ENCODE results near the gene PRR23E.

The PRR23E gene

GRCh38 chr3:127197300-127198189, 4.6 kb downstream of the PRR23E start:
- no peak for DNase-seq
- no peaks in the 10 kb centered on the region for H3K36me3 ChIP-seq (ENCODE audit: control insufficient read depth in 1 of 2, insufficient read depth in 2 of 2, low read depth in 1 of 2, low read length in 2 of 2)
- no peak overlapping the region for H3K23ac ChIP-seq (ENCODE audit: low read length in 2 of 2)
- no peaks in the 10 kb centered on the region for H3K79me1 ChIP-seq (replicated peaks; ENCODE audit: low read length, poor library complexity, severe bottlenecking)
- H3K4ac ChIP-seq (ENCODE audit: low read depth in 1 of 2, low read length in 2 of 2), result no peak overlapping the region
- H3K27ac ChIP-seq (ENCODE audit: low read length, poor library complexity, severe bottlenecking), result no peak overlapping the region
- no peak overlapping the region for H3K4me2 ChIP-seq (ENCODE audit: low read length, poor library complexity, severe bottlenecking)
- H3K9ac ChIP-seq (ENCODE audit: low read length), result no peak overlapping the region
- H3K18ac ChIP-seq (ENCODE audit: low read depth in 1 of 2, low read length in 2 of 2), result no peak overlapping the region
- H2AK5ac ChIP-seq (ENCODE audit: low read length, severe bottlenecking), result no peak overlapping the region
- no peak overlapping the region for H2BK12ac ChIP-seq (ENCODE audit: low read length in 2 of 2)
- 68% methylated on average over 9 of the region's 14 CpGs for whole genome bisulfite sequencing
- no peak overlapping the region for H2BK5ac ChIP-seq (ENCODE audit: low read depth, low read length, poor library complexity, severe bottlenecking)
- H3K27me3 ChIP-seq (ENCODE audit: control insufficient read depth in 1 of 2, insufficient read depth in 1 of 2, low read length in 2 of 2), result peaks cover 6 to 49% of the 10 kb centered on the region in 2 experiments
- H3K4me3 ChIP-seq (ENCODE audit: insufficient read depth in 1 of 2, low read depth in 1 of 2, low read length in 2 of 2), result no peak overlapping the region
- H3K14ac ChIP-seq (ENCODE audit: low read length in 2 of 2), result no peak overlapping the region
- no peak overlapping the region for H2AFZ ChIP-seq (ENCODE audit: low read depth, low read length)
- H3K9me3 ChIP-seq (ENCODE audit: control insufficient read depth, low read length), result peaks cover 8% of the 10 kb centered on the region
- H2BK15ac ChIP-seq (ENCODE audit: low read depth, poor library complexity, severe bottlenecking), result no peak overlapping the region
- no peak overlapping the region for H4K8ac ChIP-seq (ENCODE audit: low read length)
- H2BK120ac ChIP-seq (ENCODE audit: low read depth, low read length), result no peak overlapping the region
- H3K4me1 ChIP-seq (ENCODE audit: control insufficient read depth, insufficient read depth, low read depth, low read length), result peaks cover 2% of the 10 kb centered on the region
- H4K91ac ChIP-seq (ENCODE audit: low read length), result no peak overlapping the region

GRCh38 chr3:127200086-127200691, 7.3 kb downstream of the PRR23E start:
- no peak overlapping the region for H3K4me3 ChIP-seq (ENCODE audit: insufficient read depth in 1 of 2, low read depth in 1 of 2, low read length in 2 of 2)
- H2BK120ac ChIP-seq (ENCODE audit: low read depth, low read length), result no peak overlapping the region
- H2AFZ ChIP-seq (ENCODE audit: low read depth, low read length), result no peak overlapping the region
- 80% methylated on average over 6 of the region's 6 CpGs for WGBS
- H3K23ac ChIP-seq (ENCODE audit: low read length in 2 of 2), result no peak overlapping the region
- H3K27me3 ChIP-seq (ENCODE audit: control insufficient read depth in 1 of 2, insufficient read depth in 1 of 2, low read length in 2 of 2), result peaks cover 4 to 40% of the 10 kb centered on the region in 2 experiments
- no peak overlapping the region for H3K18ac ChIP-seq (ENCODE audit: low read depth in 1 of 2, low read length in 2 of 2)
- H2AK5ac ChIP-seq (ENCODE audit: low read length, severe bottlenecking), result no peak overlapping the region
- no peak overlapping the region for H3K4ac ChIP-seq (ENCODE audit: low read depth in 1 of 2, low read length in 2 of 2)
- no peak overlapping the region for H3K9ac ChIP-seq (ENCODE audit: low read length)
- no peak overlapping the region for H2BK15ac ChIP-seq (ENCODE audit: low read depth, poor library complexity, severe bottlenecking)
- H3K36me3 ChIP-seq (ENCODE audit: control insufficient read depth in 1 of 2, insufficient read depth in 2 of 2, low read depth in 1 of 2, low read length in 2 of 2), result no peaks in the 10 kb centered on the region
- no peaks in the 10 kb centered on the region for H3K79me1 ChIP-seq (replicated peaks; ENCODE audit: low read length, poor library complexity, severe bottlenecking)
- no peak overlapping the region for H2BK5ac ChIP-seq (ENCODE audit: low read depth, low read length, poor library complexity, severe bottlenecking)
- no peak overlapping the region for H3K14ac ChIP-seq (ENCODE audit: low read length in 2 of 2)
- no peak overlapping the region for H4K91ac ChIP-seq (ENCODE audit: low read length)
- no peak overlapping the region for H3K4me2 ChIP-seq (ENCODE audit: low read length, poor library complexity, severe bottlenecking)
- no peak overlapping the region for H2BK12ac ChIP-seq (ENCODE audit: low read length in 2 of 2)
- peaks cover 8% of the 10 kb centered on the region for H3K9me3 ChIP-seq (ENCODE audit: control insufficient read depth, low read length)
- H4K8ac ChIP-seq (ENCODE audit: low read length), result no peak overlapping the region
- no peak overlapping the region for H3K27ac ChIP-seq (ENCODE audit: low read length, poor library complexity, severe bottlenecking)
- DNase-seq, result no peak
- peaks cover 2% of the 10 kb centered on the region for H3K4me1 ChIP-seq (ENCODE audit: control insufficient read depth, insufficient read depth, low read depth, low read length)

- Histone ChIP-seq H3K18ac (ENCODE audit: low read depth in 1 of 2, low read length in 2 of 2) (no peak overlapping the region), H2BK5ac (ENCODE audit: low read depth, low read length, poor library complexity, severe bottlenecking) (no peak overlapping the region), H3K79me1 (replicated peaks; ENCODE audit: low read length, poor library complexity, severe bottlenecking) (no peaks in the 10 kb centered on the region), H3K4me2 (ENCODE audit: low read length, poor library complexity, severe bottlenecking) (no peak overlapping the region), H2BK15ac (ENCODE audit: low read depth, poor library complexity, severe bottlenecking) (no peak overlapping the region), H3K14ac (ENCODE audit: low read length in 2 of 2) (no peak overlapping the region), H3K36me3 (ENCODE audit: control insufficient read depth in 1 of 2, insufficient read depth in 2 of 2, low read depth in 1 of 2, low read length in 2 of 2) (no peaks in the 10 kb centered on the region), H3K4ac (ENCODE audit: low read depth in 1 of 2, low read length in 2 of 2) (no peak overlapping the region), H3K23ac (ENCODE audit: low read length in 2 of 2) (no peak overlapping the region), H2AFZ (ENCODE audit: low read depth, low read length) (no peak overlapping the region), H3K9me3 (ENCODE audit: control insufficient read depth, low read length) (peaks cover 8% of the 10 kb centered on the region), H3K4me3 (ENCODE audit: insufficient read depth in 1 of 2, low read depth in 1 of 2, low read length in 2 of 2) (no peak overlapping the region), H2BK120ac (ENCODE audit: low read depth, low read length) (no peak overlapping the region), H3K9ac (ENCODE audit: low read length) (no peak overlapping the region), H4K91ac (ENCODE audit: low read length) (no peak overlapping the region), H3K27me3 (ENCODE audit: control insufficient read depth in 1 of 2, insufficient read depth in 1 of 2, low read length in 2 of 2) (peaks cover 4 to 33% of the 10 kb centered on the region in 2 experiments), H3K27ac (ENCODE audit: low read length, poor library complexity, severe bottlenecking) (no peak overlapping the region), H3K4me1 (ENCODE audit: control insufficient read depth, insufficient read depth, low read depth, low read length) (no peaks in the 10 kb centered on the region), H4K8ac (ENCODE audit: low read length) (no peak overlapping the region), H2AK5ac (ENCODE audit: low read length, severe bottlenecking) (no peak overlapping the region), H2BK12ac (ENCODE audit: low read length in 2 of 2) (no peak overlapping the region)
- 33% methylated on average over 1 of the region's 1 CpG for WGBS
- no peak for DNase-seq
Measured at GRCh38 chr3:127203024-127203423, 10.1 kb downstream of the PRR23E start.

- Histone ChIP-seq H3K4me1 (ENCODE audit: control insufficient read depth, insufficient read depth, low read depth, low read length) (no peaks in the 10 kb centered on the region), H3K9ac (ENCODE audit: low read length) (no peak overlapping the region)
Measured at GRCh38 chr3:127204841-127205582, 12.1 kb downstream of the PRR23E start.

More at GRCh38 chr3:127204841-127205582, 12.1 kb downstream of the PRR23E start:
- Histone ChIP-seq H3K9me3 (ENCODE audit: control insufficient read depth, low read length) (peaks cover 8% of the 10 kb centered on the region), H3K36me3 (ENCODE audit: control insufficient read depth in 1 of 2, insufficient read depth in 2 of 2, low read depth in 1 of 2, low read length in 2 of 2) (no peaks in the 10 kb centered on the region), H3K27me3 (ENCODE audit: control insufficient read depth in 1 of 2, insufficient read depth in 1 of 2, low read length in 2 of 2) (peaks cover 13 to 27% of the 10 kb centered on the region in 2 experiments), H2BK15ac (ENCODE audit: low read depth, poor library complexity, severe bottlenecking) (no peak overlapping the region), H2AK5ac (ENCODE audit: low read length, severe bottlenecking) (no peak overlapping the region), H2AFZ (ENCODE audit: low read depth, low read length) (no peak overlapping the region), H2BK120ac (ENCODE audit: low read depth, low read length) (no peak overlapping the region), H3K4me3 (ENCODE audit: insufficient read depth in 1 of 2, low read depth in 1 of 2, low read length in 2 of 2) (no peak overlapping the region), H4K8ac (ENCODE audit: low read length) (no peak overlapping the region), H3K27ac (ENCODE audit: low read length, poor library complexity, severe bottlenecking) (no peak overlapping the region), H3K18ac (ENCODE audit: low read depth in 1 of 2, low read length in 2 of 2) (no peak overlapping the region), H4K91ac (ENCODE audit: low read length) (no peak overlapping the region), H2BK5ac (ENCODE audit: low read depth, low read length, poor library complexity, severe bottlenecking) (no peak overlapping the region), H3K23ac (ENCODE audit: low read length in 2 of 2) (no peak overlapping the region), H3K79me1 (replicated peaks; ENCODE audit: low read length, poor library complexity, severe bottlenecking) (no peaks in the 10 kb centered on the region), H3K14ac (ENCODE audit: low read length in 2 of 2) (no peak overlapping the region), H2BK12ac (ENCODE audit: low read length in 2 of 2) (no peak overlapping the region), H3K4ac (ENCODE audit: low read depth in 1 of 2, low read length in 2 of 2) (no peak overlapping the region), H3K4me2 (ENCODE audit: low read length, poor library complexity, severe bottlenecking) (no peak overlapping the region)
- no peak for DNase-seq
- 69% methylated on average over 16 of the region's 17 CpGs for WGBS

Data from mesenchymal stem cell (in vitro differentiated cells and primary cell).